HG03575 (cell line): ENCODE data around the gene KRTAP5-1.

Experiments
- ATAC-seq: cut with Tn5 transposase; IDR thresholded peaks from one replicate; pipeline ENCODE4 v1.9.1; 2021; ENCODE audit not compliant: unreplicated experiment, insufficient number of reproducible peaks, low FRiP score; ENCODE audit errors: extremely low read depth

The KRTAP5-1 gene

GRCh38 chr11:1563697-1564534 is 21.2 kb downstream of the KRTAP5-1 start:
- no peak for ATAC-seq

GRCh38 chr11:1563149-1563638 is 21.9 kb downstream of the KRTAP5-1 start:
- no peak for ATAC-seq

DNA sequence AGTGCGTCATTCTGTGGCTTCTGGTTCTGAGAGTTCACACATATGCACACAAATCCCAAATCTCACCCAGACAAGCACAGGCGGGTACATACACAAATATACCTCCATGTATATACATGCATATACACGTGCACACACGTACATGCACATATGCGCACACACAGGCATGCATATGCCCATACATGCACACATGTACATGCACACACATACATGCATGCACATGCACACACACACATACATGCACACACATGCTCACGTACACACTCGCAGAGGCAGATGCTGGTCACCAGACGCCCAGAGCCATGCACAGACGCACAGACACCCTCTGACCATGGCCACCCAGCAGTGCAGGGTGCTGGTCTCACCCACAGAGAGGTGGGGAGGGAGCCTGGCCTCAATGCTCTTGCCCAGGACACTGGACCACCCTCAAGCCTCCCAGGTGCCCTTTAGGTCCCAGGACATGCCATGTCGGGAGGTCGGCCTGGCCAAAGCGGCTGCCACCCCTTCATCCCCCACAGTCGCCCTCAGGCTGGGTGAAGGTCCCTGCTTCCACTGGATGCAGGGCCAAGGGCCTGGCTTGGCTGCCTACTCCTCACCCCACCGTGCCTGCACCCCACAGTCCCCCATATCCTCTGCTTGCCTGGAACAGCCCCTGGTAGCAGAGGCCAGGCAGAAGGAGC is 22.5 kb downstream of the KRTAP5-1 start:
- ATAC-seq: no peak

GRCh38 chr11:1561955-1562354 is 23.1 kb downstream of the KRTAP5-1 start:
- ATAC-seq: no peak

DNA sequence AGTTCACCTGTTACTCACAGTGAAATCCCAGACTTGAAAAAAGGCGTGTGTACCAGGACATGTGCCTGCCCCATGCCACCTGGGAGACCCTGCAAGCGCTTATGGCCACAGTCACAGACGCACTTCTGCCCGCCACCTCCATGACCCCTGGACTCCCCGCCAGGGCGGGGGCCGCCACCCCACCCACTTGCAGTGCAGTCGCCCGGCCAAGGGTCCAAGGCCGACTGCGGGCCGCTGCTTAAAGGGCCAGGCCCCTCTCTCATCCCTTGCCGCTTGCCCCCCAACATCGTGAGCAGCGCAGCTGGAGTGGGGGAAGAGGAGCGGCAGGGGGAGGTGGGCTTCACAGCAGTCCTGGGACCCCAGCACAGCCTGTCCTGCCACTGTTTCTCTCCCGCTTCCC is 23.8 kb downstream of the KRTAP5-1 start:
- ATAC-seq: no peak

- ATAC-seq: no peak
These were observed 24.3 kb downstream of the KRTAP5-1 start for GRCh38 chr11:1560649-1561251.

DNA sequence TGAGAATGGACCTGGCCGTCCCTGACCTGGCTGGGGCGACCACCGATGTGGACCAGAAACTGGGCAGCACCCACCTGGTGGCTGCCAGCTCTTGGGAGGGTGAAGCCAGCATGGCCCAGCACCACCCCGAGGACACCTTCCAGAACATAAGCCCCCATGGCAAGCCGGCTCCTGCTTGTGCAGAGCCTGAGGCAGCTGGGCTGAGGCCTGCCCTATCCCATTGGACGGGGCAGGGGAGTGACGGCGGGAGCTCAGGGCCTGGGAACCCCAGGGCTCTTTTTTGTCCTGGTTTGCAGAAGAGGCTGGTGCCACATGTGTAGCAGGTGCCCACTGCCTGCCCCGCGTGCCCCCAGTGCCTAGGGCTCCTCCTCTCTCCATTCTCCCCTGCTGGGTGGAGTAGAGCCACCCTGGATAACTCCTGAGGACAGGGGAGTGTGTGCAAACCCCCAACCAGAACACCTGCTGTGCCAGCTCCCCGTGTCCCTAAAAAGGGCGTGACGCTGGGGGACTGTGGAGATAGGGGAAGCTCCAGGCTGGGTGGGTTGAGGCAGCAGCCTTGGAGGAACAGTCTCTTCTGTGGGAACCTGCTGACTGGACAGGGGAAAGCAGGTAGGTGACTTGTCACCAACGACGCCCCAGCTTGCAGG is 25.0 kb downstream of the KRTAP5-1 start:
- ATAC-seq: no peak

DNA sequence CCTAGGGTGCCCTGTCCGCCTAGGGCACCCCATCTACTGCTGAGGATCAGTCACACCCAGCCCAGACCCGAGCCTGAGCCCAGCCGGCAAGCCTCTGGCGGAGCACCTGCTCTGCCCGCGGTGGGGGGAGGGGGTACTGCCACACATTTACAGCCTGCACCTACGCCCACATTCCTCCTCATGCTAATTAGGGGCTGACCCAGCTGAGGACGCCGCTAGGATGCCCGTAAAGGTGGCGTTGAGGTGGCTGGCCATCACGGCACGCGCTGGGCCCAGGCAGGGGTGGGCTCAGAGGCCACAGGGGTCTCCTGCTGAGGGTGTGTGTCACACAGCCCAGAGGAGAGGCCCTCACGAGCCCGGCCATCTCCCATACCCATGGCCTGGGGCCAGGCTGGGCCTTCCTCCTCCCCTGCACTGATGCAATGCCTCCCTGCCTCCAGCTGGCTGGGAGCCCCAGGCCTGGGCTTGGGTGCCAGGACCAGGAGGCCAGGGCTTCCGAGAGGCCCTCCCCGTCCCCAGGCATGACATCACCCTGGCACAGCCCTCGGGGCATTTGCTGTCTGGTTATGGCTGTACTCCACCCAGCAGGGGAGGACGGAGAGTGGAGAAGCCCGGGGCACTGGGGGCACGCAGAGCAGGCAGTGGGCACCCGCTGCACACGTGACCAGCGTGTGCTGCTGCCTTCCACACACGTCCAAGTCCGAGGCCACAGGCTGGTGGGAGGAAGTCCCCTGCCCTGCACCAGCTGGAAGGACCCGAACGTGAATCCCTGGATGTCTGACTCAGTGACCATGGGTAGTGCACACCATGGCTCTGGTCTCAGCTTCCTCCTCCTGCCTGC is 25.8 kb downstream of the KRTAP5-1 start:
- no peak for ATAC-seq

DNA sequence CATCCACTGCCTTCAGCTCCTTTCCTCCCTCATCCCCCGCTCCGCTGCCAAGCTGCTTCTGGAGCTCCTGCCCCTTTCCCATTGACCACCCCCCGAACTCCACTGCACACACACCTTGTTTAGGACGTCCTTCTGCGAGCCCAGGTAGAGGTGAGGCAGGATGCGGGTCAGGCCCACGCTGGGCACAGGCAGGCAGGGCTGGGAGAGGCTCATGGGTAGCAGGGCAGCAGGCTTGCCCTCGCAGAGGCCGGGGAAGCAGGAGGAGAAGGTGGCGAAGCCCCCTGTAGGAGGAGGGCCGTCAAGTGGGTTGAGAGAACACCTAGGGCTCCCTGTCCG is 26.3 kb downstream of the KRTAP5-1 start:
- ATAC-seq: no peak

- ATAC-seq: no peak
These were observed 26.9 kb downstream of the KRTAP5-1 start for GRCh38 chr11:1557904-1558774.

GRCh38 chr11:1557051-1557884 is 27.8 kb downstream of the KRTAP5-1 start:
- ATAC-seq: no peak

GRCh38 chr11:1556278-1556902 is 28.7 kb downstream of the KRTAP5-1 start:
- ATAC-seq: no peak

- ATAC-seq: no peak
These were observed 29.4 kb downstream of the KRTAP5-1 start for GRCh38 chr11:1555713-1556153.

- ATAC-seq: no peak
These were observed 29.9 kb downstream of the KRTAP5-1 start for GRCh38 chr11:1554981-1555712.

DNA sequence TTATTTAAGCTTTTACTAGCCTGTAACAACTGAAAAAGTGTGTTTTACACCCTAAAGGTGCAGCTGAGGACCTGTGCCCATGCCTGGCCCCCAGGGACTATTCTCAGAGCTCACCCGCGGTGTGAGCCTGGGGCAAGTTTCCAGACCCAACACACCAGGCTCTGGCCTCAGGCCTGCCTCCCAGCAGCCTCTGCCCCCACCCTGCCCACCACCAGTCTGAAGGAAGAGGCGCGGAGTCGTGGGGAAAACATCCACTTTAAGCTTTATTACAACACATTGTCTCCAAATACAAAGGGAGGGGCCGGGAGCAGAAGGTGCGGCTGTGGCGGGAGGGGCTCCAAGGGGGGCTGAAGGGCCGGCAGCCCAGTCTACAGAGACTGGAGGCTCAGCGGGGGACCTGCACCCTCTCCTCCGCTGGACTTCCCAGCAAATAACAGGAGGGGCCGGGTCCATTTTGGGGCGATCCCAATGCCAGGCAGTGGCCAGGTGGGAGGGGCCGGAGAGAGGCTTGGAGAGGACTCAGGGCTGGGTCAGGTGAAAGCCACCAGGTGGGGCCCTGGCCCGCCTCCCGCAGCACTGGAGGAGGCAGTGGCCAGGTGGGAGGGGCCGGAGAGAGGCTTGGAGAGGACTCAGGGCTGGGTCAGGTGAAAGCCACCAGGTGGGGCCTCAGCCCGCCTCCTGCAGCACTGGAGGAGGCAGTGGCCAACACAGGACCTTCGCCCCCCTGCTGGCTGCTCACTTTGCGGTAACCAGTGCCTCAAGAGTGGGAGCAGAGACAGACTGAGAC is 31.1 kb downstream of the KRTAP5-1 start:
- no peak for ATAC-seq
